OCI-LY1 (cell line): Measurements from ENCODE around the gene GPATCH3.

Experiments
- H2AFZ ChIP-seq: fragments of 200-600 bp; sonication (generic), shearing (Covaris generic); 2 replicates; pipeline ENCODE4 v1.6.0; 2014; ENCODE audit warnings: antibody characterized with exemption, mild to moderate bottlenecking, low read length
- H3F3A ChIP-seq: fragments of 200-600 bp; sonication (generic), shearing (Covaris generic); 2 replicates; pipeline ENCODE4 v1.6.0; 2014; ENCODE audit warnings: mild to moderate bottlenecking, antibody characterized with exemption, low read length, moderate library complexity; ENCODE audit not compliant: insufficient read depth
- H3K27ac ChIP-seq: fragments of 200-600 bp; sonication (generic); 2 replicates; pipeline ENCODE4 v1.5.1; 2014; ENCODE audit warnings: low read length, mixed run types, mild to moderate bottlenecking, low read depth; ENCODE audit not compliant: poor library complexity, severe bottlenecking
- H3K27me3 ChIP-seq: fragments of 200-600 bp; sonication (generic); 2 replicates; pipeline ENCODE4 v1.6.0; 2014; ENCODE audit warnings: antibody characterized with exemption, mild to moderate bottlenecking, low read length, moderate library complexity; ENCODE audit not compliant: insufficient read depth
- H3K36me3 ChIP-seq: fragments of 200-600 bp; sonication (generic); 2 replicates; pipeline ENCODE4 v1.6.1; 2014; ENCODE audit warnings: mild to moderate bottlenecking, antibody characterized with exemption, low read length, moderate library complexity, mixed read lengths; ENCODE audit not compliant: insufficient read depth
- H3K4me1 ChIP-seq: fragments of 200-600 bp; sonication (generic); 2 replicates; pipeline ENCODE4 v1.5.1; 2014; ENCODE audit warnings: mild to moderate bottlenecking, low read length, moderate library complexity; ENCODE audit not compliant: insufficient read depth, severe bottlenecking
- H3K4me2 ChIP-seq: fragments of 200-600 bp; sonication (generic), shearing (Covaris generic); 2 replicates; pipeline ENCODE4 v1.6.1; 2014; ENCODE audit warnings: low read length
- H3K4me3 ChIP-seq: fragments of 200-600 bp; sonication (generic); 2 replicates; pipeline ENCODE4 v1.5.1; 2014; ENCODE audit warnings: low read length, low read depth, mild to moderate bottlenecking, mixed read lengths; ENCODE audit not compliant: poor library complexity, severe bottlenecking
- H3K79me2 ChIP-seq: fragments of 200-600 bp; shearing (Covaris generic); 2 replicates; pipeline ENCODE4 v1.6.1; 2016; ENCODE audit warnings: mixed run types, low read length, mixed read lengths; ENCODE audit not compliant: insufficient read depth
- H3K9ac ChIP-seq: fragments of 200-600 bp; sonication (generic), shearing (Covaris generic); 2 replicates; pipeline ENCODE4 v1.6.1; 2014; ENCODE audit warnings: mild to moderate bottlenecking, low read length, mixed read lengths
- H3K9me2 ChIP-seq: fragments of 200-600 bp; sonication (generic), shearing (Covaris generic); 2 replicates; pipeline ENCODE4 v1.6.1; 2014; ENCODE audit warnings: low read depth, mild to moderate bottlenecking, low read length, mixed read lengths
- H3K9me3 ChIP-seq: fragments of 200-600 bp; shearing (Covaris generic); 2 replicates; pipeline ENCODE4 v1.6.1; 2014; ENCODE audit warnings: low read length, mixed read lengths
- H4K20me1 ChIP-seq: fragments of 200-600 bp; sonication (generic), shearing (Covaris generic); 2 replicates; pipeline ENCODE4 v1.6.0; 2016; ENCODE audit warnings: mild to moderate bottlenecking, low read length; ENCODE audit not compliant: insufficient read depth
- CTCF ChIP-seq: fragments of 200-600 bp; sonication (generic), shearing (Covaris generic); IDR thresholded peaks from 2 replicates; pipeline ENCODE4 v1.5.1; 2017; ENCODE audit warnings: mild to moderate bottlenecking, antibody characterized with exemption, low read length, moderate library complexity, mixed read lengths
- EZH2 ChIP-seq: fragments of 200-600 bp; sonication (generic), shearing (Covaris generic); IDR thresholded peaks from 2 replicates; pipeline ENCODE4 v1.8.0; 2017; ENCODE audit warnings: borderline replicate concordance, mixed run types, mild to moderate bottlenecking, antibody characterized with exemption, low read length, moderate library complexity, mixed read lengths

Gene GPATCH3

GRCh38 chr1:26921540-26922430 is 21.5 kb upstream of the GPATCH3 start, which contains the start of gene NUDC:
NUDC (plus strand) TSS chr1:26921743; CDS start chr1:26921849, 106 bp downstream.
- no peaks in the 10 kb centered on the region for H3K27me3 ChIP-seq
- no peaks in the 10 kb centered on the region for H3K9me3 ChIP-seq
- peak within 1 kb of the TSS; percentile 78 for H3K4me2 ChIP-seq
- H3K27ac ChIP-seq, result peak within 1 kb of the TSS; percentile 36
- peak within 1 kb of the TSS; percentile 95 for H3K4me3 ChIP-seq
- H3K79me2 ChIP-seq, result peaks cover 17% of the 10 kb centered on the region
- no peaks in the 10 kb centered on the region for H3F3A ChIP-seq
- peak within 1 kb of the TSS; percentile 39; the same call in 1 of the 2 replicates for H2AFZ ChIP-seq
- H3K36me3 ChIP-seq, result peaks cover 38% of the 10 kb centered on the region
- H3K9me2 ChIP-seq, result no peaks in the 10 kb centered on the region
- peaks cover 19% of the 10 kb centered on the region for H3K4me1 ChIP-seq
- H3K9ac ChIP-seq, result peak within 1 kb of the TSS; percentile 92
- H4K20me1 ChIP-seq, result no peaks in the 10 kb centered on the region
- TF ChIP-seq CTCF (no peak), EZH2 (no peak)

- peaks cover 31% of the 10 kb centered on the region for H3K36me3 ChIP-seq
- H3K4me1 ChIP-seq, result peaks cover 19% of the 10 kb centered on the region
- H3F3A ChIP-seq, result no peaks in the 10 kb centered on the region
Observed at GRCh38 chr1:26921126-26921539, 20.9 kb upstream of the GPATCH3 start.

GRCh38 chr1:26915204-26915842 is 15.1 kb upstream of the GPATCH3 start:
- Histone ChIP-seq H3K4me1 (no peaks in the 10 kb centered on the region), H3K79me2 (no peaks in the 10 kb centered on the region), H2AFZ (no peak overlapping the region), H3K27ac (no peak overlapping the region), H3K9me2 (no peaks in the 10 kb centered on the region), H3K9me3 (no peaks in the 10 kb centered on the region), H3F3A (no peaks in the 10 kb centered on the region), H3K4me3 (no peak overlapping the region), H3K27me3 (no peaks in the 10 kb centered on the region), H4K20me1 (no peaks in the 10 kb centered on the region), H3K9ac (no peak overlapping the region), H3K36me3 (no peaks in the 10 kb centered on the region), H3K4me2 (no peak overlapping the region)
- no peak for TF ChIP-seq CTCF
- TF ChIP-seq EZH2, result no peak

More at GRCh38 chr1:26921126-26921539, 20.9 kb upstream of the GPATCH3 start:
- Histone ChIP-seq H3K9me2 (no peaks in the 10 kb centered on the region), H3K27me3 (no peaks in the 10 kb centered on the region), H3K4me3 (peak overlapping the region; percentile 95), H3K9me3 (no peaks in the 10 kb centered on the region), H3K27ac (no peak overlapping the region), H2AFZ (peak overlapping the region; percentile 39; the same call in 1 of the 2 replicates), H4K20me1 (no peaks in the 10 kb centered on the region), H3K79me2 (peaks cover 17% of the 10 kb centered on the region), H3K9ac (peak overlapping the region; percentile 30; the same call in 1 of the 2 replicates), H3K4me2 (peak overlapping the region; percentile 78)
- TF ChIP-seq EZH2 (no peak), CTCF (no peak)
